GM18519 (cell line): ENCODE data around the gene CUL5.
"Not testable (repeated sequence)": the region's sequence is repeated elsewhere in the genome, so short reads cannot be mapped to it uniquely, and the experiment has no call there.

ENCODE experiments used
- ATAC-seq: cut with Tn5 transposase; IDR thresholded peaks from one replicate; pipeline ENCODE4 v1.9.1; 2021; ENCODE audit warnings: mild to moderate bottlenecking, moderate library complexity; ENCODE audit not compliant: unreplicated experiment, low FRiP score

Gene CUL5

DNA sequence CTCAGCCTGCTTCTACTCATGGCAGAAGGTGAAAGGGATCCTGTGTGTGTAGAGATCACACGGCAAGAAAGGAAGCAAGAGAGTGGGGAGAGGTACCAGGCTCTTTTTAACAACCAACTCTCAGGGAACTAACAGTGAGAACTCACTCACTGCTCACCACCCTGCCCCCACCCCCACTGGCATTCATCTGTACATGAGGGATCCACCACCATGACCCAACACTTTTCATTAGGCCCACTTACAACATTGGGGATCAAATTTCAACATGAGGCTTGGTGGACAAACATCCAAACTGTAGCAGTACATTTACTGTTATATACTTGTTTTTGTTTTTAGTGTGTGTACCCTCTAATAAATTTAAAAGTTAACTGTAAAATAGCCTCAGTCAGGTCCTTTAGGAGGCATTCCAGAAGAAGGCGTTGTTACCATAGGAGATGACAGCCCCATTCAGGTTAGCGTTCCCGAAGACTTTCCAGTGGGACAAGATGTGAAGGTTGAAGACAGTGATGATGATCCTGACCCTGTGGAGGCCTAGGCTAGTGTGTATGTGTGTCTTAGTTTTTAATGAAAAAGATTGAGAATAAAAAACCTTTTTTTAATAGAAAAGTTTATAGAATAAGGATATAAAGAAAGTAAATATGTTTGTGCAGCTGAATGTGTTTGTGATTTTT, 11.3 kb downstream of the CUL5 start:
- no peak for ATAC-seq

DNA sequence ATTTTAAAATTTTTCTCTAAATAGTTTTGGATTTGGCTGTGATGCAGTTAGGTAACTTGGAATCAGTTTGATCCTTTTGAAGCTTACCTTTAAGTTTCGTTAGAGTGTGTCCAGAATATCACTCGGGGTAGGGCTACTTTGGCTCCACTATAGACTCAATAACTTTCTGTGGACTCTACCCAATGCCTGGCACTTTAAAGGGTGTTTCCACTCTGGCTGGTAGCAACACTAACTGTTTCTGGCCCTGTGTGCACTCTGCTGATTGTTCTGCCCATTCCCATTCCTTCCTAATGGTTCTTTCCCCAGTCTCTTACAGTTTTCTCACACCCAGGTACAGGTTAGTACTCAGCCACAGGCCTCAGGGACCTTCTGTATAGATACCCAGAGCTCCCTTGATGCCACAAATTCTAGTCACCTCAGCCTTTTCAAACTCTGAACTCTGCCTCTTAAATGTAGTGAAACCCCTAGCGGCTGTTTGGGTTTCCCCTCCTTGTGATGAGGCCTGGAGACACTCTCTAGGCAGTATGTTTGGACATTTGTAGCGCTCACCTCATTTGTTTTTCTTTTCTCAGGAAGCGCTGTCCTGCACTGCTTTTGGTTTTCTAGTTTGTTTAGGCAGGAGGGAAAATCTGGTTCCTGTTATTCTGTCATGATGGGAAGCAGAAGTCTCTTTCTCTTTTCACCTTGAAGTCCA, 16.8 kb downstream of the CUL5 start:
- ATAC-seq, result peak; percentile 90

DNA sequence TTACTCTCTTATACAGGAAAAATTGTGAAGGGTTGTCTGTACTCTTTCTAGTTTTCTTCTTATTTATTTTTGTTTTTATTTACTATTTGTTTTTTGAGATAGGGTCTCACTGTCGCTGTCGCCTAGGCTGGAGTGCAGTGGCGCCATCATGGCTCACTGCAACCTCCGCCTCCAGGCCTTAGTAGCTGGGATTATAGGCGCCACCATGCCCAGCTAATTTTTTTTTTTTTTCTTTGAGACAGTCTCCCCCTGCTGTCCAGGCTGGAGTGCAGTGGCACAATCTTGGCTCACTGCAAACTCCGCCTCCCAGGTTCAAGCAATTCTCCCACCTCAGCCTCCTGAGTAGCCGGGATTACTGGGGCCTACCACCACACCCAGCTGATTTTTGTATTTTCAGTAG, 18.4 kb downstream of the CUL5 start:
- ATAC-seq, result no peak

- not testable (repeated sequence) for ATAC-seq
Observed at GRCh38 chr11:108028822-108029441, 20.2 kb downstream of the CUL5 start.

GRCh38 chr11:108031604-108032003, 22.9 kb downstream of the CUL5 start:
- ATAC-seq, result not testable (repeated sequence)

- no peak for ATAC-seq
Observed at GRCh38 chr11:108032800-108033199, 24.1 kb downstream of the CUL5 start.

- ATAC-seq, result no peak
Observed at GRCh38 chr11:108034034-108034433, 25.3 kb downstream of the CUL5 start.

- ATAC-seq, result no peak
Observed at GRCh38 chr11:108034952-108035351, 26.3 kb downstream of the CUL5 start.

DNA sequence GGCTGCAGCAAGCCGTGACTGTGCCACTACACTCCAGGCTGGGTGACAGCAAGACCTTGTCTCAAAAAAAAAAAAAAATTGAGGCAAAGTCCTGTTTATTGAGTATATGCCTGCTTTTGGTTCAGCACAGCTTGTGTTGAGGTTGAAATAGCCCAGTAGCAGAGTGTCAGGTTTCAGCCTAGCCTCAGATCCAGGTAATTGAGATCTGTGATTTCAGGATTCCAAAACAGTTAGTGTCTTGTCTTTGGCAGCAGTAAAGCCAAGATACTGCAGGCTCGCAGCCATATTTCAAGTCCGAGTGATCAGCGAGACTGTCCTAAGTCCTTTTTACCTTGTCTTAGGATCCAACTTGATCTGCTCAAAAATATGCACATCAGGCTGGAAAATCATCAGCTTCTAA, 27.0 kb downstream of the CUL5 start:
- ATAC-seq, result no peak

- no peak for ATAC-seq
Observed at GRCh38 chr11:108037211-108037610, 28.5 kb downstream of the CUL5 start.

GRCh38 chr11:108037636-108038035, 28.9 kb downstream of the CUL5 start:
- ATAC-seq, result no peak

DNA sequence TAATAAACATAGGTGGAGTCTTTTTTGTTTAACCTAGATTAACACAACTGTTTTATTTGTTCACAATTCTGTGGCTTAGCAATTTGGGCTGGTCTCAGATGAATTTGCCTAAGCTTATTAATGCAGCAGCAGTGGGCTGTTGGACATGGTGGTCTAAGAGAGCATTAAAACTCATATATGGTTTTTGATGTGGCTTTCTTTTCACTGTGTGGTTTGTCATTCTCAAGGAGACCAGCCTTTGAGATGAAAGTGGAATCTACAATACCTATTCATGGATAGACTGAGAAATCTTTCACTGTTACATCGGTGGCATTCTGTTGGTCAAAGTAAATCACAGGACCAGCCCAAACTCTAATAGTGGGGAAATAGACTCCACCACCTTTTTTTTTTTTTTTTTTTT, 39.6 kb downstream of the CUL5 start:
- no peak for ATAC-seq

DNA sequence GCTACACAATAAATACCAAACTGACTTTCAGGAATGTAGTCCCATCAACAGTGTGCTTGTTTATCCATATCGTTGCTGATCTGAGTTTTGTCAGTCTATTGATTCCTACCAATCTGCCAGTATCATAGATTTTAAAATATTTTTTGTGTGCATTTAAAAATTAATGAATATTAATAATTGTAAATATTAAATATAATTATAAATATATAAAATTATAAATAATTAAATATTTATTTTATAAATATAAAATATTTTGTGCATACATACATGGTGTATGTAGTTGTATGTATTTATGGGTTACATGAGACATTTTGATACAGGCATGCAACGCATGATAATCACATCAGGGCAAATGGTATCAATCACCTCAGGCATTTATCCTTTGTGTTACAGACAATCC, 53.6 kb downstream of the CUL5 start:
- no peak for ATAC-seq

GRCh38 chr11:108063410-108063809, 54.7 kb downstream of the CUL5 start:
- ATAC-seq, result no peak

DNA sequence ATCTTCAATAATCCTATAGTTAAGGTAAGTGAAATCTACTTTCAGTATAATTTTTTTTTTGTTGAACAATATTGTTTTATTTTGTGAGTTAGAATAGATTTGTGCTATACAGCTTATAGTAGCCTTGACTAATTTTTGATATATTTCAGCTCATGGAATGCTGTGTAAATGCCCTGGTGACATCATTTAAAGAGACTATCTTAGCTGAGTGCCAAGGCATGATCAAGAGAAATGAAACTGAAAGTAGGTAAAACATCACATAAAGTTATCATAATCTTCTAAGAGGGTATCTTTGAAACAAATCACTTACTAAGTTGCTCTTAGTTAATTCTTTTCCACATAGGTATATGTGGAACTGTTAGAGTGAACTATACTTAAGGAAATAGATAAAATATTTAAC, 61.2 kb downstream of the CUL5 start:
- no peak for ATAC-seq

- no peak for ATAC-seq
Observed at GRCh38 chr11:108084811-108085210, 76.1 kb downstream of the CUL5 start.

DNA sequence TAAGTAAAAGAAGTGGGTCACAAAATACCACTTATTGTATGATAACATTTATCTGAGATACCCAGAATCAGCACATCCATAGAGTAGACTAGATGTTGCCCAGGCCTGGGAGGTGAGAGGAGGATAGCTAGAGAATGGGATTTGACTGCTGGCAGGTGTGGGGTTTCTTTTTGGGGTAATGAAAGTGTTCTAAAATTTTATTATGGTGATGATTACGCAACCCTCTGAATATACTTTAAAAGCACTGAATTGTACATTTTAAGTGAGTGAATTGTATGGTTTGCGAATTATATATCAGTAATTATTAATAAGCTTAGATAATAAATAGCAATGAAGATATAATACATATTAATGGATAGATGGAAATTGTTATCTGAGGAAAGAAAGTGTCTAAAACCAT, 77.0 kb downstream of the CUL5 start:
- no peak for ATAC-seq

DNA sequence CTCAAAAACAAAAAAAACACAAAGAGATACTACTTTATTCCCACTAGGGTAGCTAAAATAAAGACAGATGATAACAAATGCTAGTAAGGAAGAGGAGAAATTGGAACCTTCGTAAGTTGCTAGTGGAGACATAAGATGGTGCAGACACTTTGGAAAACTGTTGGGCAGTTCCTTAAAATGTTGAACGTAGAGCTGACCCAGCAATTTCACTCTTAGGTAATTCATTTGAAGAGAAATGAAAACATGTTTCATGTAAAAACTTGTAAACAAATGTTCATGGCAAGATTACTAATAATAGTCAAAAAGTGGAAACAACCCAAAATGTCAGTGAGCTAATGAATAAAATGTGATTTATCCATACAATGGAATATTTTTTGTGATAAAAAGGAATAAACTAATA, 83.4 kb downstream of the CUL5 start:
- ATAC-seq, result no peak

DNA sequence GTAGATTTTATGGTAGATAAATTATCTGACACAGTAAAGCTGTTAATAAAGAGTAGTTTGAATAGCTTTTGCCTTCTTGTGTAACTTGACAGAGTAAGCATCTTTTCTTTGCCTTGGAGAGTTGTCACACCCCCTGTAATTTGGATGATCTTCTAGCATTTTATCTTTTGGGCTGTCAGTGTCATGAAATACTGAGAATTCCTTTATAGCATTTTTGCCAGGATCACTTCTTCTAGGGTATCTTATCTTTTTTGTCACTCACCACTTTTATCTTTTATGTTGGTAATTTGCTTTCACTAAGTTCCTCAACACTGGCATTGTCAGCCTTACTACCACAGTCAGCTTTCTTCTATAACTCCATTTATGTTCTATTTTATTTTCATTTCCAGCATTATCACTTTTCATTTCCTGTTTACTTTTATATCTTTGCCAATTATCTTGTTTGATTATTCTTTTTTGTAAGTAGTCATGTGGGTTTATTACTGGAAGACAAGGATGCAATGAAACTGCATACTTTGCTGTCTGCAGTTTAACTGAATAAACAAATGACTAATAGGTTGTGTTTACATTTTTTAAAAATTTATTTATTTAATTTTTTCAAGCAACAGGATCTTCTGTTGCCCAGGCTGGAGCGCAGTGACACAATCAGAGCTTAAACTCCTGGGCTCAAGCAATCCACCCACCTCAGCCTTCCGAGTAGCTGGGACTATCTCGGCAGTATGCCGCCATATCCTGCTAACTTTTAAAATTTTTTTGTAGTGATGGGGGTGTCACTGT, 84.6 kb downstream of the CUL5 start:
- no peak for ATAC-seq

GRCh38 chr11:108097179-108097578, 88.5 kb downstream of the CUL5 start:
- ATAC-seq, result no peak

DNA sequence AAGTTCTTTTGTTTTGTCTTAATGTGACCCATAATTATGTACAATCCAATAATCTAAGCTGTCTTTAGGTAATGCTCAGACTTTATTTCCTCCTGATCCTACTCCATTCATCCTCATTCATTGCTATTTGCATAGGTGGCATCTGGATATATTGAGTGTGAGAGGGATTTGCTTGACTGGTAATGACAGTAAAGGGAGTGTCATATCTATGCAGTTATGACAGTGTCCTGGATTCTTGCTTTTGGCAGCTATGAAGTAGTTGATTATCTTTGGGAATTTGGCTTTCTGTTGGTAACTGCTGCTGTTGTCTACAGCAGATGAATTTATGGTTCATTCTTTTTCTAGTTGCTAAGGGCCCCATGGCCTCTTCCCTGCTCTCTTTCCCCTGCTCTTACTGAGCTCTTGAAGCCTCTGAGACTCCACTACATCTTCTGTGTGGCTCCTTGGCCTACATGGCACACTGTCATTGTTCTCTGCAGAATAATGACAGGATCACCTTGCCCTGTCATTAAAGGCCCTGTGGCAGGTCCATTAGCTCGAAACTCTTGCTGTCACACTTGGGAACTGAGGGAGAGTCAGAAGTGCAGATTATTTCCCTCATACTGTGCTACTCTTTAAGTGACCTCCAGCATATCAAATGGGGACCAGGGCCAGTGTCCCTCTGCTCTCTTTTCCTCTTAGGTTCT, 92.5 kb downstream of the CUL5 start:
- ATAC-seq, result no peak
